Stimulated activated CD4-positive, alpha-beta T cell treated with anti-CD3 and anti-CD28 coated beads, Interleukin-4, amount 100 ng/mL, for 4 hours (primary cell): ENCODE results near the gene NT5C1A.

Experiments used
- DNase-seq, 2 experiments: peaks; one replicate each; pipeline ENCODE4 v3.0.0-alpha.2; 2020

Gene NT5C1A

GRCh38 chr1:39657923-39658485 lies 13.9 kb downstream of the NT5C1A start:
- peak; percentile 39 to 61 for DNase-seq

DNA sequence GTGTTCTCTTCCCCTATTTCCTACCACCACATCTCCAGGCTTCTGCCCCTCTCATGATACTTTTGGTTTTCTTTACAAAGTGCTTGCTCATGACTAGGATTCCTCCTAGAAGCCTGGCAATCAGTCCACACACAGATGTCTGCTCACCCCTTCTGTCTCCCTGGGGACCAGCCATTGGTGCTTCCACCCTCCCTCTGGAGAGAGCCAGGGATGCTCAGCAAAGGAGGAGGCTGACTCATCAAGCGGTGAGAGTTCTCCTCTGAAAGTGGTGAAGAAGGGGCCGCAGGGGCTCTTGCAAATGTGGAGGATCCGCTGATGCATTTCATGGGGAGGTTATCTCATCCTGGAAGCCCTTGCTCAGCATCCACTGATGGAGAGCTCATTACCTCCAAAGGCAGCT lies 14.5 kb downstream of the NT5C1A start:
- DNase-seq, result no peak

GRCh38 chr1:39656391-39656790 lies 15.5 kb downstream of the NT5C1A start:
- no peak for DNase-seq

- no peak for DNase-seq
These were observed 16.2 kb downstream of the NT5C1A start for GRCh38 chr1:39655578-39656268.

- no peak for DNase-seq
These were observed 17.6 kb downstream of the NT5C1A start for GRCh38 chr1:39654291-39654690.

DNA sequence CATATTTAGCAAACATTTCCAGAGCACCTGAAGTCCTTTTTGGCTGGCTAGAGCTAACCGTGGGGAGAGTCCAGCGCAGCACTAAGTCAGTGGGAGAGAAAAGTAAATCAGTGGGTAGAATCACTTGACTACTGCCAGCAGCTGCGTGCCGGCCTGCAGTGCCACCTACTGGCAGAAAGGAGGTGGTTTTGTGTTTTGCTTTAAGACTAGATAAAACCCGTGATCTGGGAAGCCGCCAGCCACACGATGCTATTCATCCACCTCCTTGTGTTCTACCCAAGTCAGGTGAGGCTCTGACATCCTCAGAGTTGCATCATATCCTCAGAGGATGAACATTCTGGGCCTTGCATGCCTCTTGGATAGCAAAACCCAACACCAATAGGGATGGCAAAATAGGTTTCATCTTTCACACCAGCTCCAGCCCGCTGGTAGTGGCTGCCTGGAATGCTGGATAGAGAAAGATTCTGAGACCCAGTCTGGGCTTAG lies 18.3 kb downstream of the NT5C1A start:
- DNase-seq, result peak; percentile 66 to 68

GRCh38 chr1:39652554-39652953 lies 19.4 kb downstream of the NT5C1A start:
- no peak for DNase-seq

DNA sequence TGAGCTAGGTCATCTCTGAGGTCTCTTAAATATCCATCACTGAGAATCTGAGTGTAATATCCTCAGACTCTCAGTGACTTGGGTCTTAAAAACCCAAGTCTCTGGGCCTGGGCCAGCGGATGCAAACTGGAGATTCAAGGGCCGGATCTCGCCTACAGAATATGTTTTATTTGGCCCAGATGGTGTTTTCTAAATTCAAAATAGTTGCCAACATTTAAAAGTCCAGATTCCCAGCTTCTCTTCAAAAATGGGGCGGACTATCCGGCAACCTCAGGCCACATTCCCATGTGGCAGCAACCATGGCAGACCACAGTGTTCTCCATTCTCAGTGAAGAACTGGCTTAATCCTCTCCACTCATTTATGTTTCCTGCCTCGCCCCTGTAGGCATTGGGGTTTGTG lies 19.8 kb downstream of the NT5C1A start:
- DNase-seq, result no peak

GRCh38 chr1:39650431-39650830 lies 21.5 kb downstream of the NT5C1A start:
- no peak for DNase-seq

DNA sequence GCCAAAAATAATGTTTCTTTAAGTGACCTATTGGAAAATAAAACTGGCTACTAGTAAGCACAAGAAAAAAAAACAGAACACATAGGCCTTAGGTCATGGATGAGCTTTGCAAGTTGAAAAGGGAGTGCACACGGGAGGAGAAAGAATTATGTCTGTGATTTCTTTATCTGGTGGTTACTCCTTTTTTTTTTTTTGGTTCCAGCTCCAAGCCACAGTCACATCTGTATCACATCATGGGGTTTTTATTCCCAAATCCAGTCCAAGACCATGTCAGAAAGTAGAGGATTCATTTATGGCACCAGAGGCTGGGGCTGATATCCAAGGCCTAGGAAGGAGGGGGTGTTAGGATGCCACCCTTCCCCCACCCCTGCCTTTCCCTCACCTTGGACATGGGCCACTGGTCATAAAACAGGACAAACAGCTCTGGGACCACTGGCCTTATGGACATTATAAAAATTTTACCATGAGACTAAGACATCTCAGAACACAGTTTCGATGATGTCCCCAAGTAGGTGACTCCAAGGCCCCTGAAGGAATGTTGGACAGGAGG lies 22.2 kb downstream of the NT5C1A start:
- DNase-seq, result no peak

- no peak for DNase-seq
These were observed 23.4 kb downstream of the NT5C1A start for GRCh38 chr1:39648496-39648895.

- no peak for DNase-seq
These were observed 24.7 kb downstream of the NT5C1A start for GRCh38 chr1:39647247-39647646.

GRCh38 chr1:39646232-39647081 lies 25.4 kb downstream of the NT5C1A start:
- DNase-seq, result no peak

- DNase-seq, result no peak
These were observed 26.4 kb downstream of the NT5C1A start for GRCh38 chr1:39645411-39646043.

DNA sequence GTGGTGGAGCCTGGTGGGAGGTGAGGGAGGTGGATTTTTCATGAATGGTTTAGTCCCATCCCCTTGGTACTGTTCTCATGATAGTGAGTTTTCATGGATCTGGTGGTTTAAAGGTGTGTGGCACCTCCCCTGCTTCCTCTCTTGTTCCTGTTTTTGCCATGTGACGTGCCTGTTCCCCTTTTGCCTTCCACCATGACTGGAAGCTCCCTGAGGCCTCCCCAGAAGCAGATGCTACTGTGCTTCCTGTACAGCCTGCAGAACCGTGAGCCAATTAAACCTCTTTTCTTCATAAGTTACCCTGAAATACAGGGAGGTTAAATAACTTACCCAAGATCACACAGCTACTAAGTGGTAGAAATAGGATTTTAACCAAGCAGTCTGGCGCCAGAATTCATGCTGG lies 28.2 kb downstream of the NT5C1A start:
- DNase-seq, result no peak

GRCh38 chr1:39642796-39643195 lies 29.1 kb downstream of the NT5C1A start:
- no peak for DNase-seq

DNA sequence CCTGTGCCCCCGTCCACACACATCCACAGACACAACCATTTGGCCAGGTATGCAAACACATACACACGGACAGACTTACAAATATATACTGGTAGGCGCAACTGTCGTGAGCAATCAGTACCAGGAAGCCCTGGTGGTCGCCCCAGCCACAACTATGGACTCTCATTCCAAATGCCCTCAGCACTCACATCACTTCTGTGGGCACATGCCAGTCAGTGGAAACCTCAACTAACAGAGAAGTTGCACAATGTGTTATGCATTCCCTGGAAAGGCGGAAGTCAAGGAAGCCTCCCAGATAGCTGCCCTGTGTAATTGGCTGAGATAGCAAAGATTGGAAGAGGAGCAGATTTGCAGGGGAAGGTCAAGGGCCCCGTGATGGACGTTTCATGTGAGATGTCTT lies 31.0 kb downstream of the NT5C1A start:
- DNase-seq, result no peak

GRCh38 chr1:39639305-39640130 lies 32.4 kb downstream of the NT5C1A start, which contains the start of gene HEYL:
TSS of gene HEYL (minus strand) at chr1:39639643. CDS start at chr1:39639625, 18 bp downstream.
- DNase-seq, result peak; percentile 75 to 78

GRCh38 chr1:39638965-39639304 lies 33.0 kb downstream of the NT5C1A start:
- no peak for DNase-seq

DNA sequence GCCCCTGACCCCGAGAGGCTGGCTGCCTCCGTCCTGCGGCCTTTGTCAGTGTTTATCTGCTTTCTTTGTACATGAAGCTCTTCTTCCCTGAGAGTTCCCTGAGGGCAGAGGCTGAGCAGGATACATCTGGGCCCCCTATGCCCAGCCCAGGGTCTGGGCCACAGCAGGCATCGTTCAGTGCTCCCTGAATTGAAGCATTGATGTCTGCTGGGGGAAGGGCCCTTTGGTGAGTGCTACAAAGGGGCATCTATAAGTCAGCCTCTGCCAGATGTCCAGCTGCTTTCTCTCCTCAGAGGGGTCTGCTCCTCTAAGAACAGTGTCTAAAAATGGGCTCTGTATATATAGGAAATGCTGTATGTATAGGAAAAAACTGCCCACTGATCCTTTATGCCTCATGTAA lies 34.5 kb downstream of the NT5C1A start:
- no peak for DNase-seq

- no peak for DNase-seq
These were observed 36.1 kb downstream of the NT5C1A start for GRCh38 chr1:39635871-39636210.

GRCh38 chr1:39635205-39635870 lies 36.6 kb downstream of the NT5C1A start:
- no peak for DNase-seq
